ENCODE data around the gene DHCR24.

DNA sequence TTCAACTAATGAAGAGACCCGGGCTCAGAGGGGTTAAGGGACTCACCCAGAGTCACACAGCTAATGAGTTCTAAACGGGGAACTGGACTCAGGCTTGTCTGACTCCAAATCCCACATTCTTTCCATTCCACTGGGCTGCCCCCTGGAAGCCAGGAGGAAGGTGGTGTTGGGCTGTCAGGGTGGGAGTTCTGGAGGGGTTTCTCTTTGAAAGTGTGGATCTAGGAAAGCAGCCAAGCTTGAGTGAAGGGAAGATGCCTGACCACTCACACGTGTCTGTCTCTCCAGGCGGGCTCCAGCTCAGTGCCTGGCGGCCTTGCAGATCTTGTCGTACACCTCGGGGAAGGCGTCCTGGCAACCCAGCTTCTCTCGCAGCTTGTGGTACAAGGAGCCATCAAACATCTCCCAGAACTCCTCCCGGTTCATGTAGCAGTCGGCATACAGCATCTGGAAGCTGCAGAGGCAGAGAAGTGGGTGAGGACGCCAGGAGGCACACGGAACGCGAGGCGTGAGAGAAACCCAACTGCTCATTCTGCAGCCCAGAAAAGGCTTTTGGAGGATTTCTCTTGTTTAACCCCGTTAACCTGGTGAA lies 35.0 kb downstream of the DHCR24 start:
- TF ChIP-seq, protein P1, sequence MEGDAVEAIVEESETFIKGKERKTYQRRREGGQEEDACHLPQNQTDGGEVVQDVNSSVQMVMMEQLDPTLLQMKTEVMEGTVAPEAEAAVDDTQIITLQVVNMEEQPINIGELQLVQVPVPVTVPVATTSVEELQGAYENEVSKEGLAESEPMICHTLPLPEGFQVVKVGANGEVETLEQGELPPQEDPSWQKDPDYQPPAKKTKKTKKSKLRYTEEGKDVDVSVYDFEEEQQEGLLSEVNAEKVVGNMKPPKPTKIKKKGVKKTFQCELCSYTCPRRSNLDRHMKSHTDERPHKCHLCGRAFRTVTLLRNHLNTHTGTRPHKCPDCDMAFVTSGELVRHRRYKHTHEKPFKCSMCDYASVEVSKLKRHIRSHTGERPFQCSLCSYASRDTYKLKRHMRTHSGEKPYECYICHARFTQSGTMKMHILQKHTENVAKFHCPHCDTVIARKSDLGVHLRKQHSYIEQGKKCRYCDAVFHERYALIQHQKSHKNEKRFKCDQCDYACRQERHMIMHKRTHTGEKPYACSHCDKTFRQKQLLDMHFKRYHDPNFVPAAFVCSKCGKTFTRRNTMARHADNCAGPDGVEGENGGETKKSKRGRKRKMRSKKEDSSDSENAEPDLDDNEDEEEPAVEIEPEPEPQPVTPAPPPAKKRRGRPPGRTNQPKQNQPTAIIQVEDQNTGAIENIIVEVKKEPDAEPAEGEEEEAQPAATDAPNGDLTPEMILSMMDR (IDR thresholded peaks at IDR 0.05; ENCODE audit: insufficient read depth, low read depth, low read length): no peak
- no peak for TF ChIP-seq EZH2 (IDR thresholded peaks at IDR 0.05; ENCODE audit: insufficient read depth, low read length)

All from astrocyte (in vitro differentiated cells and primary cell).